HL-60 (cell line): Measurements from ENCODE around the gene FUZ.

Experiments
- DNase-seq, 2 experiments: peaks; one replicate each; pipeline ENCODE4 v3.0.0-alpha.2; 2010 to 2020; ENCODE audit warnings: low read depth in 1 of 2, low spot score in 1 of 2
- H3K27ac ChIP-seq: fragments of 250-450 bp; sonication (Bioruptor Pico); replicated peaks from 2 replicates; pipeline ENCODE4 v1.5.1; 2020; ENCODE audit warnings: mild to moderate bottlenecking, moderate library complexity
- H3K27me3 ChIP-seq: fragments of 250-450 bp; sonication (Bioruptor Pico); 2 replicates; pipeline ENCODE4 v1.5.1; 2021; ENCODE audit warnings: mild to moderate bottlenecking, moderate library complexity; ENCODE audit not compliant: insufficient read depth, poor library complexity, severe bottlenecking
- H3K4me3 ChIP-seq: replicated peaks from 2 replicates; pipeline ENCODE4 v1.5.1; 2011; ENCODE audit warnings: mild to moderate bottlenecking, control low read depth, low read length; ENCODE audit not compliant: insufficient read depth
- CTCF ChIP-seq: IDR thresholded peaks from one replicate; pipeline ENCODE4 v1.5.1; 2011; ENCODE audit warnings: low read length, control low read depth, inconsistent platforms; ENCODE audit not compliant: insufficient read depth
- GABPA ChIP-seq: IDR thresholded peaks from 2 replicates; pipeline ENCODE4 v1.6.1; 2012; ENCODE audit warnings: low read depth
- POLR2AphosphoS5 ChIP-seq: IDR thresholded peaks from 2 replicates; pipeline ENCODE4 v1.6.1; 2012; ENCODE audit warnings: low read depth
- REST ChIP-seq: IDR thresholded peaks from 2 replicates; pipeline ENCODE4 v1.6.1; 2012; ENCODE audit warnings: low read depth; ENCODE audit not compliant: insufficient replicate concordance
- SPI1 ChIP-seq: IDR thresholded peaks from 2 replicates; pipeline ENCODE4 v1.6.1; 2012; ENCODE audit warnings: low read depth, mild to moderate bottlenecking, borderline replicate concordance

Gene FUZ

GRCh38 chr19:49801401-49801888, 11.6 kb downstream of the FUZ start:
- no peak overlapping the region for H3K27ac ChIP-seq
- DNase-seq: no peak
- no peak overlapping the region for H3K4me3 ChIP-seq
- H3K27me3 ChIP-seq: no peaks in the 10 kb centered on the region
- TF ChIP-seq GABPA (no peak), SPI1 (no peak), POLR2AphosphoS5 (no peak), CTCF (no peak), REST (no peak)

GRCh38 chr19:49800771-49801170, 12.3 kb downstream of the FUZ start:
- Histone ChIP-seq H3K27ac (no peak overlapping the region), H3K27me3 (no peaks in the 10 kb centered on the region), H3K4me3 (no peak overlapping the region)
- TF ChIP-seq CTCF (no peak), GABPA (no peak), SPI1 (no peak), POLR2AphosphoS5 (no peak)
- DNase-seq: no peak

- H3K27me3 ChIP-seq: no peaks in the 10 kb centered on the region
- TF ChIP-seq REST (no peak), SPI1 (no peak)
- H3K4me3 ChIP-seq: no peak overlapping the region
- no peak overlapping the region for H3K27ac ChIP-seq
- DNase-seq: no peak
Observed at GRCh38 chr19:49799798-49800376, 13.2 kb downstream of the FUZ start.

- TF ChIP-seq SPI1 (no peak), CTCF (no peak), POLR2AphosphoS5 (no peak), REST (no peak), GABPA (no peak)
- no peak for DNase-seq
- Histone ChIP-seq H3K4me3 (no peak overlapping the region), H3K27me3 (no peaks in the 10 kb centered on the region), H3K27ac (no peak overlapping the region)
Observed at GRCh38 chr19:49799271-49799797, 13.8 kb downstream of the FUZ start.
